Breast epithelium (tissue), 4 donors: ENCODE results near the gene TYMP. TPM values are rescaled to one million over a fixed set of nuclear protein-coding genes. Genes with fewer than 3 reads are reported as not detected.
"Not testable (repeated sequence)": the region's sequence is repeated elsewhere in the genome, so short reads cannot be mapped to it uniquely, and the experiment has no call there.

Source experiments
- DNase-seq, 2 donors: peaks; one replicate each; pipeline ENCODE4 v3.0.0-alpha.2; 2019; ENCODE audit warnings: low spot score in 2 of 2
- H3K27ac ChIP-seq, 2 donors: fragments of 200-600 bp; sonication (generic) in 1 of 2; one replicate each; pipeline ENCODE4 v1.5.1; 2016 to 2019; ENCODE audit warnings: mild to moderate bottlenecking in 1 of 2
- H3K27me3 ChIP-seq, 2 donors: fragments of 200-600 bp; sonication (generic) in 1 of 2; one replicate each; pipeline versions ENCODE4 v1.5.1 to v1.6.0; 2017 to 2019; ENCODE audit warnings: control low read depth in 1 of 2, mild to moderate bottlenecking in 1 of 2
- H3K36me3 ChIP-seq: fragments of 200-600 bp; one replicate; pipeline ENCODE4 v1.5.1; 2019
- H3K4me1 ChIP-seq, 2 donors: fragments of 200-600 bp; sonication (generic); one replicate each; pipeline ENCODE4 v1.5.1; 2016 to 2019; ENCODE audit warnings: control low read depth in 1 of 2
- H3K4me3 ChIP-seq, 3 donors: fragments of 200-600 bp; sonication (generic); 1 replicate in 2 of 3; 2 replicates in 1 of 3; pipeline ENCODE4 v1.5.1; 2016 to 2019; ENCODE audit warnings: mild to moderate bottlenecking in 3 of 3, moderate library complexity in 2 of 3
- H3K9me3 ChIP-seq, 2 donors: fragments of 200-600 bp; sonication (generic) in 1 of 2; one replicate each; pipeline ENCODE4 v1.5.1; 2016 to 2019; ENCODE audit warnings: control low read depth in 1 of 2
- POLR2A ChIP-seq: fragments of 450-650 bp; IDR thresholded peaks from one replicate; pipeline ENCODE4 v1.6.1; 2016; ENCODE audit warnings: antibody characterized with exemption, mild to moderate bottlenecking, moderate library complexity
- POLR2AphosphoS5 ChIP-seq, 3 donors: sonication (generic); formaldehyde crosslinking; IDR thresholded peaks; one replicate each; pipeline ENCODE4 v1.6.1; 2017; ENCODE audit warnings: antibody characterized with exemption in 3 of 3
- intact Hi-C: fragments of 100-400 bp; cut with DNase I; formaldehyde crosslinking; loops from one replicate; pipeline ENCODE4 v1.15.1; 2023; ENCODE audit warnings: low total_unique reads
- total RNA-seq, 3 donors: library from RNA; depleted of rRNA; stranded (reverse); fragments of >200 nt; gene quantifications; one replicate each; pipeline ENCODE4 v1.1.0, GENCODE V29; 2016
- TF ChIP-seq, protein P1 (sequence below), 3 donors: fragments of 450-650 bp; IDR thresholded peaks; one replicate each; pipeline ENCODE4 v1.5.1; 2016 to 2017; ENCODE audit warnings: antibody characterized with exemption in 3 of 3, mild to moderate bottlenecking in 3 of 3, moderate library complexity in 3 of 3

The TYMP gene
- total RNA-seq, 3 donors from 2014 or later: 44.6 to 115 (median 82.9) TPM

DNA sequence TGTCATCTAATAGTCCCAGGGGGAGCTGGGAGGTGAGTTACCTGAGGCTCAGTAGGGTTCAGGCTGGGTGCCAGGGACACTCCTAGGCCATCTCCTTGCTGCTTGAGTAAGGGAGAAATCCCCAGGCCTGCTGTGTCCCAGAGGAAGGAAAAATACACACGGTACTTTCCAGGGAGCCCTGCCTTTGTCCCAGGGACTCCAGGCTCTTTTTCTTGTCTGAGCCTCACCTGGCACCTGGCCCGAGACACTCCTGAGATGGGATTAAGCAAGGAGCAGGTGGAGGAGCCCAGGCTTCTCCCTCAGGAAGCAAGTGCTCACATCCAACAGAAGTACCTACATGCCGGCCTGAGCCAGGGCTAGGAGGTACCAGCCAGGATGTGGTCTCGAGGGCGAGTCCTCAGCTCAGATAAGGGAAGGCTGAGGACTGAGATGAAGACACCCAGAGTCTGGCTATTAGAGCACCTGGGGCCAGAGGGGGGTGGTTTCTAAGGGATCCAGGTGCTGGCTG lies 15.0 kb upstream of the TYMP start:
- peak overlapping the region in 1 of 3 donors; percentile 64 for H3K4me3 ChIP-seq

GRCh38 chr22:50544078-50544745 lies 14.4 kb upstream of the TYMP start:
- Histone ChIP-seq H3K4me1 (peaks cover 6 to 18% of the 10 kb centered on the region in 2 donors), H3K4me3 (peak overlapping the region; percentile 17 to 64 (median 44))
- intact Hi-C loops: no loop called here

More for the DNA sequence above, 15.0 kb upstream of the TYMP start:
- Histone ChIP-seq H3K27me3 (peaks cover 3 to 8% of the 10 kb centered on the region in 2 donors), H3K27ac (peak overlapping the region; percentile 65 to 88), H3K4me1 (peaks cover 6 to 18% of the 10 kb centered on the region in 2 donors), H3K9me3 (no peaks in the 10 kb centered on the region), H3K36me3 (no peaks in the 10 kb centered on the region)
- intact Hi-C loops: no loop called here
- peak in 1 of 2 donors; percentile 73 for DNase-seq
- TF ChIP-seq POLR2A: no peak
- TF ChIP-seq, protein P1, sequence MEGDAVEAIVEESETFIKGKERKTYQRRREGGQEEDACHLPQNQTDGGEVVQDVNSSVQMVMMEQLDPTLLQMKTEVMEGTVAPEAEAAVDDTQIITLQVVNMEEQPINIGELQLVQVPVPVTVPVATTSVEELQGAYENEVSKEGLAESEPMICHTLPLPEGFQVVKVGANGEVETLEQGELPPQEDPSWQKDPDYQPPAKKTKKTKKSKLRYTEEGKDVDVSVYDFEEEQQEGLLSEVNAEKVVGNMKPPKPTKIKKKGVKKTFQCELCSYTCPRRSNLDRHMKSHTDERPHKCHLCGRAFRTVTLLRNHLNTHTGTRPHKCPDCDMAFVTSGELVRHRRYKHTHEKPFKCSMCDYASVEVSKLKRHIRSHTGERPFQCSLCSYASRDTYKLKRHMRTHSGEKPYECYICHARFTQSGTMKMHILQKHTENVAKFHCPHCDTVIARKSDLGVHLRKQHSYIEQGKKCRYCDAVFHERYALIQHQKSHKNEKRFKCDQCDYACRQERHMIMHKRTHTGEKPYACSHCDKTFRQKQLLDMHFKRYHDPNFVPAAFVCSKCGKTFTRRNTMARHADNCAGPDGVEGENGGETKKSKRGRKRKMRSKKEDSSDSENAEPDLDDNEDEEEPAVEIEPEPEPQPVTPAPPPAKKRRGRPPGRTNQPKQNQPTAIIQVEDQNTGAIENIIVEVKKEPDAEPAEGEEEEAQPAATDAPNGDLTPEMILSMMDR (IDR thresholded peaks at IDR 0.05): no peak
- TF ChIP-seq POLR2AphosphoS5 (IDR thresholded peaks at IDR 0.05): no peak

DNA sequence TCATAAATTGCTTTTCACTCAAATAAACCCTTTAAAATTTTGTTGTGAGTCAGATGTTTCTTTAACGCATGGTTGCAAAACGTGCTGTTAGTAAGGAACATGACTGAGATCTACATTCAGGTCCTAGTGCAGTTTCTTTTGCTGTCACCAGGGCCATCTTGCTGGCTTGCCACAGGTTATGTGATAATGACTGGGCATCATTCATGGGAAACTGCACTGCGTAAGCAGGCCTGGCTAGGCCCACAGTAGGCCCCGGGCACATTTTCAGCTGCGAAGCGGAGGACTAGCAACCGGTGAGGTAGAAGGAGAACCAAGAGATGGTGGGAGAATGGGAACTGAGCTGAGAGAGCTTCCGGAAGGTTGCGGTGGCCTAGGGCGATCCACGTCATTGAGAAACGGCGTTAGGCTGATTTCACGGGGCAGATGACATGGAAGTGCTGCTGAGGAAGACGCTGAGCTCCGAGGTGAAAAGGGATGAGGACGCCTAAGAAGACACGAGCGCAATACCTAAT lies 12.7 kb upstream of the TYMP start:
- no peak for DNase-seq
- peaks cover 6 to 18% of the 10 kb centered on the region in 2 donors for H3K4me1 ChIP-seq
- H3K9me3 ChIP-seq: no peaks in the 10 kb centered on the region
- TF ChIP-seq POLR2AphosphoS5 (IDR thresholded peaks at IDR 0.05) (peak in 1 of 3 donors; percentile 10), POLR2A (no peak)
- TF ChIP-seq, protein P1 (IDR thresholded peaks at IDR 0.05): no peak
- intact Hi-C loops: no loop called here
- H3K36me3 ChIP-seq: no peaks in the 10 kb centered on the region
- peaks cover 0 to 4% of the 10 kb centered on the region in 2 donors for H3K27me3 ChIP-seq
- peak overlapping the region in 1 of 2 donors; percentile 71 for H3K27ac ChIP-seq
- no peak overlapping the region for H3K4me3 ChIP-seq

More at GRCh38 chr22:50544078-50544745, 14.4 kb upstream of the TYMP start:
- TF ChIP-seq, protein P1 (IDR thresholded peaks at IDR 0.05): peak in 1 of 3 donors; percentile 22
- TF ChIP-seq POLR2A: no peak
- TF ChIP-seq POLR2AphosphoS5 (IDR thresholded peaks at IDR 0.05): peak in 1 of 3 donors; percentile 8
- H3K27me3 ChIP-seq: peaks cover 3 to 8% of the 10 kb centered on the region in 2 donors
- peak overlapping the region; percentile 65 to 88 for H3K27ac ChIP-seq
- H3K36me3 ChIP-seq: no peaks in the 10 kb centered on the region
- peak in 1 of 2 donors; percentile 49 for DNase-seq
- H3K9me3 ChIP-seq: no peaks in the 10 kb centered on the region

- H3K27me3 ChIP-seq, H3K36me3 ChIP-seq, H3K4me3 ChIP-seq, intact Hi-C loops, H3K9me3 ChIP-seq: not testable (repeated sequence)
- DNase-seq: peak in 1 of 2 donors; percentile 46
- H3K4me1 ChIP-seq: peaks cover 3 to 11% of the 10 kb centered on the region in 2 donors
- H3K27ac ChIP-seq: peak overlapping the region; percentile 71 to 95
Observed at GRCh38 chr22:50541667-50542026, 11.8 kb upstream of the TYMP start.

GRCh38 chr22:50540381-50540780 lies 10.6 kb upstream of the TYMP start:
- peak overlapping the region; percentile 95 to 96 for H3K27ac ChIP-seq
- no peaks in the 10 kb centered on the region for H3K27me3 ChIP-seq
- peaks cover 3 to 4% of the 10 kb centered on the region in 2 donors for H3K4me1 ChIP-seq
- no peaks in the 10 kb centered on the region for H3K9me3 ChIP-seq
- no peak overlapping the region for H3K4me3 ChIP-seq
- TF ChIP-seq POLR2AphosphoS5 (IDR thresholded peaks at IDR 0.05) (no peak), POLR2A (no peak)
- TF ChIP-seq, protein P1 (IDR thresholded peaks at IDR 0.05): no peak
- no peak for DNase-seq
- intact Hi-C loops: no loop called here
- H3K36me3 ChIP-seq: no peaks in the 10 kb centered on the region
